ENCODE results near the gene KDM5B. TPM values are rescaled to one million over a fixed set of nuclear protein-coding genes. Genes with fewer than 3 reads are reported as not detected.

Gene KDM5B
- total and polyA plus RNA-seq, 2 of the 8 experiments (the other 6 are each of a cell fraction or from before 2014, with no cell fraction given) = 73.3 to 210 TPM

GRCh38 chr1:202825748-202826147, 17.5 kb upstream of the KDM5B start:
- FAIRE-seq (no peak), DNase-seq (ENCODE audit: low read depth in 1 of 2, low spot score in 2 of 2) (no peak)
- H4K5ac ChIP-seq (ENCODE audit: insufficient read length, low read depth, low read length) = no peak overlapping the region
- H2BK120ac ChIP-seq (replicated peaks; ENCODE audit: low read depth, low read length) = no peak overlapping the region
- ChIA-PET POLR2A (ENCODE audit: partially characterized antibody) (interaction anchor here (0.9 to 8.4 kb wide), 5 partner anchors 11 to 35 kb away, joined by 3 to 47 read pairs (median 5); partner anchors contain the start of genes KDM5B and PCAT6), CTCF (ENCODE audit: partially characterized antibody) (interaction anchor here (1.3 to 1.6 kb wide), 2 partner anchors 49 to 214 kb away, joined by 3 read pairs; no protein-coding TSS in a partner anchor)
- H3K4me2 ChIP-seq (ENCODE audit: insufficient read depth in 1 of 2, low read depth in 2 of 2, low read length in 2 of 2) = no peak overlapping the region
- no peaks in the 10 kb centered on the region for H3K79me1 ChIP-seq (ENCODE audit: low read depth, low read length)
- H3K23ac ChIP-seq (ENCODE audit: insufficient read length) = no peak overlapping the region
- H3K4me1 ChIP-seq (replicated peaks in 1 of 4; ENCODE audit: control insufficient read depth in 3 of 4, insufficient read depth in 4 of 4, low read length in 3 of 4) = no peaks in the 10 kb centered on the region
- no peaks in the 10 kb centered on the region for H3K36me3 ChIP-seq (ENCODE audit: control insufficient read depth in 2 of 4, insufficient read depth in 4 of 4, low read length in 3 of 4)
- no peak overlapping the region; the same call in 1 of the 2 replicates for H4K8ac ChIP-seq (ENCODE audit: extremely low read depth, insufficient read depth, low read length)
- WGBS, 2 experiments (ENCODE audit: extremely low coverage in 1 of 2, insufficient coverage in 1 of 2, insufficient read length in 1 of 2, insufficient replicate concordance in 2 of 2, low coverage in 1 of 2, low lambda C conversion rate in 2 of 2, missing lambda C conversion rate in 1 of 2) = 92% methylated on average over 7 of the region's 7 CpGs; no CpG with 5 or more reads in 1 of the 2 experiments
- H3K14ac ChIP-seq (ENCODE audit: insufficient read length) = no peak overlapping the region
- H3K9me3 ChIP-seq (ENCODE audit: insufficient read depth in 2 of 2, low read depth in 1 of 2, low read length in 1 of 2) = no peaks in the 10 kb centered on the region
- no peak overlapping the region for H2BK20ac ChIP-seq (ENCODE audit: low read length)
- H3K27ac ChIP-seq (ENCODE audit: low read depth, low read length) = no peak overlapping the region
- no peak overlapping the region for H2BK15ac ChIP-seq (ENCODE audit: low read length)
- H3K79me2 ChIP-seq (ENCODE audit: control insufficient read depth in 1 of 2, insufficient read depth in 2 of 2, low read length in 2 of 2) = no peaks in the 10 kb centered on the region
- no peak overlapping the region for H4K91ac ChIP-seq (replicated peaks; ENCODE audit: insufficient read length, low read length)
- H3K4me3 ChIP-seq (ENCODE audit: extremely low read depth in 1 of 4, insufficient read depth in 2 of 4, low read depth in 3 of 4, low read length in 4 of 4) = no peak overlapping the region
- H2AFZ ChIP-seq (ENCODE audit: low read length) = no peak overlapping the region
- H2BK5ac ChIP-seq (ENCODE audit: low read depth, low read length) = no peak overlapping the region
- H3K56ac ChIP-seq (replicated peaks; ENCODE audit: insufficient read length, low read depth, low read length) = no peak overlapping the region
- no peak overlapping the region for H3K18ac ChIP-seq (ENCODE audit: extremely low read depth, low read length)
- no peak overlapping the region for H3K9ac ChIP-seq (replicated peaks in 1 of 4; ENCODE audit: extremely low read depth in 1 of 4, low read depth in 3 of 4, low read length in 3 of 4)
- no peaks in the 10 kb centered on the region for H3K23me2 ChIP-seq (ENCODE audit: low read depth, low read length)
- H3K27me3 ChIP-seq (replicated peaks in 1 of 4; ENCODE audit: control insufficient read depth in 3 of 4, extremely low read depth in 1 of 4, insufficient read depth in 3 of 4, low read length in 3 of 4) = no peaks in the 10 kb centered on the region
- H4K20me1 ChIP-seq (replicated peaks in 1 of 2; ENCODE audit: control insufficient read depth in 1 of 2, insufficient read depth in 2 of 2, low read length in 2 of 2) = no peaks in the 10 kb centered on the region
- H3K4ac ChIP-seq (replicated peaks; ENCODE audit: insufficient read length, low read depth, low read length) = no peak overlapping the region
- no peak overlapping the region for H2AK5ac ChIP-seq (ENCODE audit: low read depth, low read length)
- H2BK12ac ChIP-seq (ENCODE audit: low read depth, low read length) = no peak overlapping the region
- TF ChIP-seq KDM4A (IDR thresholded peaks at IDR 0.05; ENCODE audit: low read depth, low read length, severe bottlenecking) (no peak), SIRT6 (IDR thresholded peaks at IDR 0.05; ENCODE audit: low read length) (no peak), RBBP5 (IDR thresholded peaks at IDR 0.05; ENCODE audit: borderline replicate concordance, low read depth, low read length) (no peak), TAF1 (IDR thresholded peaks at IDR 0.05; ENCODE audit: low read depth, low read length) (no peak), KDM1A (IDR thresholded peaks at IDR 0.05; ENCODE audit: borderline replicate concordance, low read length) (no peak), NRF1 (IDR thresholded peaks at IDR 0.05; ENCODE audit: low read depth, low read length) (no peak), ATF2 (IDR thresholded peaks at IDR 0.05; ENCODE audit: low read length) (no peak), CHD1 (IDR thresholded peaks at IDR 0.05; ENCODE audit: low read depth, low read length) (no peak), POLR2A (IDR thresholded peaks at IDR 0.05; ENCODE audit: control extremely low read depth in 1 of 2, low read depth in 2 of 2, low read length in 2 of 2) (no peak), ATF3 (IDR thresholded peaks at IDR 0.05; ENCODE audit: insufficient read depth, low read depth, low read length) (no peak), MAX (IDR thresholded peaks at IDR 0.05) (no peak), SP2 (IDR thresholded peaks at IDR 0.05; ENCODE audit: low read length) (no peak), SUZ12 (IDR thresholded peaks at IDR 0.05; ENCODE audit: low read length) (no peak)

All from H1 (cell line).